Progenitor cell of endocrine pancreas (in vitro differentiated cells): ENCODE data around the gene PRKCB. TPM values are rescaled to one million over a fixed set of nuclear protein-coding genes. Genes with fewer than 3 reads are reported as not detected.
"Not testable (repeated sequence)": the region's sequence is repeated elsewhere in the genome, so short reads cannot be mapped to it uniquely, and the experiment has no call there.

Experiments
- DNase-seq: peaks from one replicate; pipeline ENCODE4 v3.0.0; 2021; ENCODE audit warnings: low spot score; ENCODE audit not compliant: unreplicated experiment
- H3K27ac Mint-ChIP-seq: 2 replicates; pipeline ENCODE4 v1.8.0; 2021; ENCODE audit warnings: mild to moderate bottlenecking, moderate library complexity, mixed read lengths
- H3K27me3 Mint-ChIP-seq: 2 replicates; pipeline ENCODE4 v1.8.0; 2021; ENCODE audit warnings: mixed read lengths
- H3K36me3 Mint-ChIP-seq: 2 replicates; pipeline ENCODE4 v1.8.0; 2022; ENCODE audit warnings: mixed read lengths; ENCODE audit not compliant: insufficient read depth
- H3K4me1 Mint-ChIP-seq: 2 replicates; pipeline ENCODE4 v1.8.0; 2021; ENCODE audit warnings: low read depth, mixed read lengths
- H3K4me3 Mint-ChIP-seq: 2 replicates; pipeline ENCODE4 v1.8.0; 2021; ENCODE audit warnings: low read depth, mild to moderate bottlenecking, moderate library complexity, mixed read lengths
- H3K9me3 Mint-ChIP-seq: 2 replicates; pipeline ENCODE4 v1.8.0; 2021; ENCODE audit warnings: low read depth, mixed read lengths
- total RNA-seq: library from RNA; stranded (reverse); gene quantifications from 2 replicates; pipeline ENCODE4 v1.2.1, GENCODE V29; 2021
- TF ChIP-seq, protein P1 (sequence below): fragments of 200-600 bp; sonication (generic); IDR thresholded peaks from one replicate; pipeline ENCODE4 v1.5.0; 2021; ENCODE audit warnings: antibody characterized with exemption, mild to moderate bottlenecking; ENCODE audit not compliant: unreplicated experiment

Gene PRKCB
- total RNA-seq, 1 donor from 2014 or later: 0.36 TPM

DNA sequence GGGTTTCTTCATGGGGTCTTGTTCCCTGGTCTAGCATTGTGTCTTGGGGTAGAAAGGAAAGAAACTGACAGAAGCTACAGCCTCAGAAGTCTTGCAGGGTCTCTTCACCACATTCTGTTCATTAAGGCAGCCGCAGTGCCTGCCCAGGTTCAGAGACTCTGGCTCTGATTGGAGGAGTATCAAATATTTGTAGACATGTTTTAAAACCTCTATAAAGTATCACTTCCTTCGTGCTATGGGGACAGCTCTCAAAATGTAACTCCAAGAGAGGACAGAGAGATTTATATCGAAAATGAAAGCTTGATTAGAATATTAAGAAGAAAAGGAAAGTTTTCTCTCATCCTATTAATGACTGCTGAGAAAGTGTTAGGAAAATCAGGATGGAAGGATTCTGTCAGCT is 313.3 kb downstream of the PRKCB start:
- no peak overlapping the region for H3K4me3 Mint-ChIP-seq
- H3K4me1 Mint-ChIP-seq: no peaks in the 10 kb centered on the region
- no peak for DNase-seq
- TF ChIP-seq, protein P1, sequence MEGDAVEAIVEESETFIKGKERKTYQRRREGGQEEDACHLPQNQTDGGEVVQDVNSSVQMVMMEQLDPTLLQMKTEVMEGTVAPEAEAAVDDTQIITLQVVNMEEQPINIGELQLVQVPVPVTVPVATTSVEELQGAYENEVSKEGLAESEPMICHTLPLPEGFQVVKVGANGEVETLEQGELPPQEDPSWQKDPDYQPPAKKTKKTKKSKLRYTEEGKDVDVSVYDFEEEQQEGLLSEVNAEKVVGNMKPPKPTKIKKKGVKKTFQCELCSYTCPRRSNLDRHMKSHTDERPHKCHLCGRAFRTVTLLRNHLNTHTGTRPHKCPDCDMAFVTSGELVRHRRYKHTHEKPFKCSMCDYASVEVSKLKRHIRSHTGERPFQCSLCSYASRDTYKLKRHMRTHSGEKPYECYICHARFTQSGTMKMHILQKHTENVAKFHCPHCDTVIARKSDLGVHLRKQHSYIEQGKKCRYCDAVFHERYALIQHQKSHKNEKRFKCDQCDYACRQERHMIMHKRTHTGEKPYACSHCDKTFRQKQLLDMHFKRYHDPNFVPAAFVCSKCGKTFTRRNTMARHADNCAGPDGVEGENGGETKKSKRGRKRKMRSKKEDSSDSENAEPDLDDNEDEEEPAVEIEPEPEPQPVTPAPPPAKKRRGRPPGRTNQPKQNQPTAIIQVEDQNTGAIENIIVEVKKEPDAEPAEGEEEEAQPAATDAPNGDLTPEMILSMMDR: no peak
- H3K27me3 Mint-ChIP-seq: peaks cover 10% of the 10 kb centered on the region
- H3K36me3 Mint-ChIP-seq: no peaks in the 10 kb centered on the region
- peaks cover 4% of the 10 kb centered on the region for H3K9me3 Mint-ChIP-seq
- no peak overlapping the region for H3K27ac Mint-ChIP-seq

DNA sequence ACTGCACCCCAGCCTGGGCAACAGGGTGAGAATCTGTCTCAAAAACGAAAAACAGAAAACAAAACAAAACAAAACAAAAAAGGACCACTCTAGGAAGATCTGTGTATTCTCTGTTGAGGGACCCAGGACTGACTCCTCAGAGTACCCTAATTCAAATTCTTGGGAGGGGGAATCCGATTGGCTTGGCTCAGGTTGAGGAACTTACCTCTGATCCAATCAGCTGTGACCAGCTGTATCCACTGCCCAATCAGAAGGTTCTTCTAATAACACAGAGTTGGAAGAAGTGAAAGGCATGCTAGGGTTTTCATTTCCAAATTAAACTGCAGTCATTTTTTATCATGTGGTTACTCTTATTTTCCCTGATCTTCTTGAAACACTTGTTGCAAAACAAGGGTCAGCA is 314.5 kb downstream of the PRKCB start:
- H3K4me1 Mint-ChIP-seq: peaks cover 3% of the 10 kb centered on the region
- no peak overlapping the region for H3K27ac Mint-ChIP-seq
- no peak for DNase-seq
- H3K27me3 Mint-ChIP-seq: peaks cover 3% of the 10 kb centered on the region
- TF ChIP-seq, protein P1: no peak
- H3K36me3 Mint-ChIP-seq: no peaks in the 10 kb centered on the region
- H3K4me3 Mint-ChIP-seq: no peak overlapping the region
- no peaks in the 10 kb centered on the region for H3K9me3 Mint-ChIP-seq

DNA sequence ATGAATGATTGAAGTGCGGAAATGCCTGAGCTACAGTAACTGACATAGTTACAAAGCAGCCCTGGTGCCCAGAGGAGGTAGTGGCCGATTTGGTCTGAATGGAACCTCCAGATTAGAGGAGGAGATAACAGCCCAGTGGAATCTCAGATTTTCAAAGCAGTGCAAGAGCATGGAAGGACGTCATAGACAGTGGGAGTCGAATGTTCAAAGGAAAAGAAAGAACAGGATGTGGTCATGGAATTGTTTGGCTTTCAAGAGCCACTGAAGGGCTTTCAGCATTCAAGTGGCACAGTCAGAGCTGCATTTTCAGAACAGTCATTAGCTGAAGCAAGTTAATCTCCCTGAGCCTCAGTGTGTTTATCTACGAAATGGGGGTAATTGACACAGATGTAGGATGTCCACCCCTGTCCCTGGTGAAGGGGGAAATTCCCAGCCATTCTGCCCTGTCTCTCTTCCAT is 315.7 kb downstream of the PRKCB start:
- Mint-ChIP-seq H3K27ac (no peak overlapping the region), H3K4me1 (peaks cover 3% of the 10 kb centered on the region), H3K36me3 (no peaks in the 10 kb centered on the region), H3K27me3 (peaks cover 3% of the 10 kb centered on the region), H3K4me3 (no peak overlapping the region), H3K9me3 (no peaks in the 10 kb centered on the region)
- TF ChIP-seq, protein P1: no peak
- no peak for DNase-seq

DNA sequence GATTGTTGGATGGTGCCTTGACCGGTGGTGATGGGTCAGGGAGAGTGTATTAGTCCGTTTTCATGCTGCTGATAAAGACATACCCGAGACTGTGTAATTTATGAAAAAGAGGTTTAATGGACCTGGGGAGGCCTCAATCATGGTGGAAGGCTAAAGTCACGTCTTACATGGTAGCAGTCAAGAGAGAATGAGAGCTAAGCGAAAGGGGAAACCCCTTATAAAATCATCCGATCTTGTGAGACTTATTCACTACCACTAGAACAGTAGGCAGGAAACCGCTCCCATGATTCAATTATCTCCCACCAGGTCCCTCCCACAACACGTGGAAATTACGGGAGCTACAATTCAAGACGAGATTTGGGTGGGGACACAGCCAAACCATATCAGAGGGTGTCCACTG is 316.3 kb downstream of the PRKCB start:
- H3K36me3 Mint-ChIP-seq, H3K4me3 Mint-ChIP-seq, H3K9me3 Mint-ChIP-seq, H3K4me1 Mint-ChIP-seq, DNase-seq, H3K27me3 Mint-ChIP-seq, H3K27ac Mint-ChIP-seq: not testable (repeated sequence)

DNA sequence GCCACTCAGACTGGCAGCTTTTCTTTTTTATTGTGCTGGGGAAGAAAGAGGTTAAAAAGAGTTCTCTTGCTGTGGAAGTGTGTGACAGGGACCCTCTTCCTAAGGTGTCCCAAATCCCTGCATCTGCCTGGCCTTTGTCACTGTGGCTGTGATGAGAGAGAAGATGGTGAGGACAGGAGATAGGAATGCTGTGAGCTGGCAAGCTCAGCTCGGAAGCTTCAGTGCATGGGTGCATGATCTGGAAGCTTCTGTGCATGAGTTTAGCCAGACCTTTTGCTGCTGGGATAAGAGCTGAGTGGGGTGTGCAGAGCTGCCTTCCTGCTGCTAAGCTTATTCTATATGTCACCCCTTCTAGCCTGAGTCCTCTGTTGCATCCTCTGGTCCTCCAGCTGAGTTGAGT is 317.0 kb downstream of the PRKCB start:
- no peaks in the 10 kb centered on the region for H3K9me3 Mint-ChIP-seq
- peaks cover 3% of the 10 kb centered on the region for H3K27me3 Mint-ChIP-seq
- H3K4me1 Mint-ChIP-seq: peaks cover 3% of the 10 kb centered on the region
- DNase-seq: no peak
- H3K4me3 Mint-ChIP-seq: no peak overlapping the region
- TF ChIP-seq, protein P1: no peak
- no peaks in the 10 kb centered on the region for H3K36me3 Mint-ChIP-seq
- H3K27ac Mint-ChIP-seq: no peak overlapping the region

DNA sequence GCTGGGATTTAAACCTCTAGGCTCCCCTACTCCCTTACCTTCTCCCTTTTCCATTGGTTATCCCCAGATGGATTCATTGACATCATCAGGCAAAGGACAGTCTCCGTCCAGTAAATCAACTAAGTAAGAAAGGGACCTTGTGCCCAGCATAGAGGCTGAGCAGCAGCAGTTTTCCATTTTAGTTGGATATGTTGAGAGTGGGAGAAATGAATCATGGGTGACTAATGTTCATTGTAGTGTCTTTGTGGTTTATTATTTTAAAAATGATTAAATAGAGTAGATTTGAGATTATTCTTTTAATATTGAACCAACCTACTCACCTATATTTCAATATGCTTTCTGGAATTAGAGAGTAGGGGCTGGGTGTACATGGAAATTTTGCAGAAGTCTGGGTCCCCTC is 321.0 kb downstream of the PRKCB start:
- DNase-seq: no peak
- no peaks in the 10 kb centered on the region for H3K27me3 Mint-ChIP-seq
- H3K9me3 Mint-ChIP-seq: no peaks in the 10 kb centered on the region
- H3K4me3 Mint-ChIP-seq: no peak overlapping the region
- no peaks in the 10 kb centered on the region for H3K36me3 Mint-ChIP-seq
- no peak overlapping the region for H3K27ac Mint-ChIP-seq
- peaks cover 3% of the 10 kb centered on the region for H3K4me1 Mint-ChIP-seq
- TF ChIP-seq, protein P1: no peak
